Loucy (cell line): ENCODE data around the gene GNAO1.

ENCODE experiments used
- CTCF ChIP-seq: fragments of 200-600 bp; sonication (generic); conservative IDR thresholded peaks from 2 replicates; pipeline ENCODE4 v1.5.1; 2014; ENCODE audit warnings: mild to moderate bottlenecking, antibody characterized with exemption, low read length
- EZH2phosphoT487 ChIP-seq: fragments of 200-600 bp; IDR thresholded peaks from 2 replicates; pipeline ENCODE4 v1.6.1; 2018; ENCODE audit warnings: antibody characterized with exemption, mild to moderate bottlenecking, moderate library complexity, borderline replicate concordance

- no peak for TF ChIP-seq CTCF
- TF ChIP-seq EZH2phosphoT487 = no peak
Measured at GRCh38 chr16:56352351-56353053, 161.2 kb downstream of the GNAO1 start.
